Endothelial cell of umbilical vein (primary cell): Measurements from ENCODE around the gene CACNG4. TPM values are rescaled to one million over a fixed set of nuclear protein-coding genes. Genes with fewer than 3 reads are reported as not detected.

ENCODE experiments used
- BruUV-seq: library from RNA; stranded (reverse); fragments of 400-500 nt; replicated peaks from 2 replicates; lab custom pipeline; 2021; lab: Mats Ljungman, UMichigan
- CTCF ChIA-PET: fragments of 300-600, 350-600 bp; sonication (Branson Sonifier 250); formaldehyde crosslinking; loops from one replicate; lab custom pipeline; 2021; ENCODE audit warnings: antibody characterized with exemption, inconsistent platforms; lab: Charles Lee
- POLR2A ChIA-PET: fragments of 300-600, 350-600 bp; sonication (Branson Sonifier 250); formaldehyde crosslinking; loops from one replicate; lab custom pipeline; 2021; ENCODE audit warnings: antibody characterized with exemption, inconsistent platforms; lab: Charles Lee
- DNase-seq: peaks from one replicate; pipeline ENCODE4 v3.0.0-alpha.2; 2011; ENCODE audit warnings: low read depth, low spot score
- FAIRE-seq: peaks from 2 replicates; lab custom pipeline; 2011; peaks lifted over from hg19 to GRCh38; lab: Jason Lieb, UNC
- H2AFZ ChIP-seq: 2 replicates; pipeline ENCODE4 v1.6.0; 2012; ENCODE audit warnings: low read depth, low read length, control low read depth, inconsistent platforms
- H3K27ac ChIP-seq: 2 replicates; pipeline ENCODE4 v1.5.1; 2011; ENCODE audit warnings: low read depth, mild to moderate bottlenecking, control low read depth, low read length, moderate library complexity; ENCODE audit not compliant: insufficient read depth
- H3K27me3 ChIP-seq, 2 experiments: 2 replicates each; pipeline versions ENCODE4 v1.6.0 to v1.6.1; 2011; ENCODE audit warnings: low read length in 2 of 2, mixed read lengths in 1 of 2; ENCODE audit not compliant: control insufficient read depth in 2 of 2, insufficient read depth in 2 of 2
- H3K36me3 ChIP-seq, 2 experiments: 2 replicates in 1 of 2; 3 replicates in 1 of 2; pipeline ENCODE4 v1.5.1; 2011; ENCODE audit warnings: low read length in 2 of 2, mild to moderate bottlenecking in 1 of 2, moderate library complexity in 1 of 2; ENCODE audit not compliant: control insufficient read depth in 2 of 2, insufficient read depth in 2 of 2; ENCODE audit errors: extremely low read depth in 1 of 2
- H3K4me1 ChIP-seq: 3 replicates; pipeline ENCODE4 v1.5.1; 2011; ENCODE audit warnings: mild to moderate bottlenecking, low read length; ENCODE audit not compliant: control insufficient read depth, insufficient read depth; ENCODE audit errors: extremely low read depth
- H3K4me2 ChIP-seq: 2 replicates; pipeline ENCODE4 v1.6.1; 2011; ENCODE audit warnings: low read length, control low read depth, mixed read lengths; ENCODE audit not compliant: insufficient read depth
- H3K4me3 ChIP-seq, 3 experiments: fragments of 200-600 bp in 1 of 3; sonication (generic), shearing (Covaris generic) in 1 of 3; replicated peaks in 1 of 3; 2 replicates each; pipeline ENCODE4 v1.5.1; 2011 to 2016; ENCODE audit warnings: control low read depth in 3 of 3, low read length in 3 of 3, mild to moderate bottlenecking in 2 of 3, inconsistent platforms in 1 of 3, low read depth in 1 of 3, moderate library complexity in 1 of 3; ENCODE audit not compliant: insufficient read depth in 1 of 3
- H3K79me2 ChIP-seq: 2 replicates; pipeline ENCODE4 v1.6.0; 2012; ENCODE audit warnings: low read length, inconsistent platforms; ENCODE audit not compliant: control insufficient read depth, insufficient read depth
- H3K9ac ChIP-seq: replicated peaks from 2 replicates; pipeline ENCODE3; 2011; ENCODE audit warnings: low read length, control low read depth; ENCODE audit not compliant: insufficient read depth; ENCODE audit errors: extremely low read depth
- H3K9me1 ChIP-seq: replicated peaks from 3 replicates; pipeline ENCODE4 v1.6.0; 2011; ENCODE audit warnings: mild to moderate bottlenecking, low read length; ENCODE audit not compliant: control insufficient read depth, insufficient read depth; ENCODE audit errors: extremely low read depth
- H3K9me3 ChIP-seq: replicated peaks from 2 replicates; pipeline ENCODE4 v1.5.1; 2012; ENCODE audit warnings: low read length, inconsistent platforms; ENCODE audit not compliant: control insufficient read depth, insufficient read depth
- H4K20me1 ChIP-seq: replicated peaks from 2 replicates; pipeline ENCODE3; 2011; ENCODE audit warnings: mild to moderate bottlenecking, low read length; ENCODE audit not compliant: control insufficient read depth, insufficient read depth; ENCODE audit errors: extremely low read depth
- CTCF ChIP-seq, 2 donors: IDR thresholded peaks; 1 replicate in 1 of 2; 2 replicates in 1 of 2; pipeline ENCODE4 v1.5.1; 2011; ENCODE audit warnings: low read length in 2 of 2, mild to moderate bottlenecking in 2 of 2, moderate library complexity in 2 of 2, control low read depth in 1 of 2, inconsistent platforms in 1 of 2, low read depth in 1 of 2; ENCODE audit not compliant: insufficient read depth in 1 of 2; ENCODE audit errors: extremely low read depth in 1 of 2
- EZH2 ChIP-seq: IDR thresholded peaks from 2 replicates; pipeline ENCODE4 v1.6.1; 2012; ENCODE audit warnings: borderline replicate concordance, low read depth, mild to moderate bottlenecking, moderate library complexity, low read length, inconsistent platforms; ENCODE audit not compliant: severe bottlenecking
- FOS ChIP-seq: IDR thresholded peaks from 2 replicates; pipeline ENCODE4 v1.6.1; 2011; ENCODE audit warnings: mild to moderate bottlenecking, low read length, moderate library complexity, borderline replicate concordance; ENCODE audit not compliant: insufficient read depth
- GATA2 ChIP-seq: IDR thresholded peaks from 2 replicates; pipeline ENCODE4 v1.7.0; 2011; ENCODE audit warnings: low read depth, mild to moderate bottlenecking, moderate library complexity, mixed read lengths, low read length; ENCODE audit not compliant: insufficient read length, insufficient read depth
- JUN ChIP-seq: IDR thresholded peaks from 2 replicates; pipeline ENCODE4 v1.6.1; 2011; ENCODE audit warnings: borderline replicate concordance, low read depth; ENCODE audit not compliant: insufficient read length, insufficient read depth
- MAX ChIP-seq: IDR thresholded peaks from 2 replicates; pipeline ENCODE4 v1.6.1; 2011; ENCODE audit not compliant: insufficient read depth, insufficient read length
- MYC ChIP-seq: IDR thresholded peaks from one replicate; pipeline ENCODE4 v1.6.1; 2011; ENCODE audit warnings: mild to moderate bottlenecking, low read depth, low read length
- POLR2A ChIP-seq: IDR thresholded peaks from 2 replicates; pipeline ENCODE4 v1.6.1; 2012; ENCODE audit warnings: low read depth, mild to moderate bottlenecking, control low read depth, low read length
- POLR2AphosphoS5 ChIP-seq: IDR thresholded peaks from 2 replicates; pipeline ENCODE4 v1.6.1; 2012; ENCODE audit warnings: low read depth, mild to moderate bottlenecking, control low read depth, low read length, moderate library complexity; ENCODE audit not compliant: insufficient read depth
- dilution Hi-C: fragments of 300-500 bp; cut with MboI; formaldehyde crosslinking; loops from one replicate; pipeline ENCODE4 v1.15.0; 2019; ENCODE audit warnings: low sequenced_read_pairs; ENCODE audit not compliant: extremely low pct_ligation_motif_present
- intact Hi-C: fragments of 100-400 bp; cut with micrococcal nuclease; formaldehyde crosslinking; loops from one replicate; pipeline ENCODE4 v1.10.0; 2022
- polyA plus RNA-seq, 4 experiments: library from polyadenylated mRNA; depleted of rRNA in 3 of 4; stranded (reverse) in 3 of 4; unstranded in 1 of 4; fragments of >200 nt; gene quantifications; 2 replicates each; pipeline versions ENCODE4 v1.2.1 to v1.2.3, GENCODE V29; 2011 to 2012; ENCODE audit warnings: missing spikeins in 1 of 4
- total RNA-seq: library from RNA; stranded (reverse); gene quantifications from 2 replicates; pipeline ENCODE4 v1.2.3, GENCODE V29; 2021

The CACNG4 gene
- total and polyA plus RNA-seq, 2 donors (not counting 3 experiments of a cell fraction or from before 2014, with no cell fraction given): not detected

DNA sequence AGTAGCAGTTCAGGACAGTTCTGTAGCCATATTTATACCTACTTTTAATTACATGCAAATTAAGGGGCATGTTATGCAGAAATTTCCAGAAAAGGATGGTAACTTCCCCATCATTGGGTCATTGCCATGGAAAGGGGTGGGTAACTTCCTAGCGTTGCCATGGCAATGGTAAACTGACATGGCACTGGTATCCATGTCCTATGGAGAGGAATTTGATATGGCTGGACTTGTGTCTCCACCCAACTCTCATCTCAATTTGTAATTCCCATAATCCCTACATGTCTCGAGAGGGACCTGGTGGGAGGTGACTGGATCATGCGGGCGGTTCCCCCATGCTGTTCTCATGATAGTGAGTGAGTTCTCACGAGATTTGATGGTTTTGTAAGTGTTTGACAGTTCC lies 35.6 kb upstream of the CACNG4 start:
- ChIA-PET CTCF (no interaction called here), POLR2A (no interaction called here)
- no TSS peak for BruUV-seq
- Histone ChIP-seq H3K4me1 (no peaks in the 10 kb centered on the region), H4K20me1 (no peaks in the 10 kb centered on the region), H3K27me3 (peaks cover 3 to 9% of the 10 kb centered on the region in 2 experiments), H3K9me3 (no peaks in the 10 kb centered on the region), H3K4me3 (no peak overlapping the region), H2AFZ (no peak overlapping the region), H3K4me2 (no peak overlapping the region), H3K36me3 (no peaks in the 10 kb centered on the region), H3K9me1 (no peaks in the 10 kb centered on the region), H3K9ac (no peak overlapping the region), H3K79me2 (no peaks in the 10 kb centered on the region), H3K27ac (no peak overlapping the region)
- dilution Hi-C loops: no loop called here
- no peak for TF ChIP-seq MAX
- no peak for TF ChIP-seq POLR2A
- no peak for TF ChIP-seq MYC
- TF ChIP-seq JUN: no peak
- TF ChIP-seq GATA2: no peak
- TF ChIP-seq EZH2: no peak
- no peak for TF ChIP-seq FOS
- no peak for TF ChIP-seq CTCF (IDR thresholded peaks at IDR 0.05; ENCODE audit: extremely low read depth in 1 of 2, insufficient read depth in 1 of 2, low read depth in 1 of 2, low read length in 2 of 2)
- TF ChIP-seq POLR2AphosphoS5: no peak
- DNase-seq (no peak), FAIRE-seq (no peak)
- intact Hi-C loops: no loop called here
